Sigmoid colon (tissue), 7 donors: Measurements from ENCODE around the gene MED25. TPM values are rescaled to one million over a fixed set of nuclear protein-coding genes. Genes with fewer than 3 reads are reported as not detected.
A peak's percentile ranks its signal among the peaks of the same experiment; 100 is the strongest.

Experiments
- DNase-seq: peaks from one replicate; pipeline ENCODE4 v3.0.0-alpha.2; 2019
- H3K27ac ChIP-seq, 4 donors: fragments of 200-600 bp; sonication (generic); one replicate each; pipeline ENCODE4 v1.5.1; 2016 to 2019; ENCODE audit warnings: mild to moderate bottlenecking in 1 of 4
- H3K27me3 ChIP-seq, 3 donors: fragments of 200-600 bp; sonication (generic); one replicate each; pipeline ENCODE4 v1.5.1; 2019; ENCODE audit warnings: mild to moderate bottlenecking in 1 of 3
- H3K36me3 ChIP-seq, 4 donors: fragments of 200-600 bp; sonication (generic); one replicate each; pipeline ENCODE4 v1.5.1; 2016 to 2019
- H3K4me1 ChIP-seq, 4 donors: fragments of 200-600 bp; sonication (generic); one replicate each; pipeline ENCODE4 v1.5.1; 2017 to 2019
- H3K4me3 ChIP-seq, 4 donors: fragments of 200-600 bp; sonication (generic); one replicate each; pipeline ENCODE4 v1.5.1; 2017 to 2019; ENCODE audit warnings: mild to moderate bottlenecking in 2 of 4, moderate library complexity in 1 of 4
- H3K9me3 ChIP-seq, 4 donors: fragments of 200-600 bp in 3 of 4; sonication (generic) in 3 of 4; one replicate each; pipeline versions ENCODE4 v1.5.1 to v1.6.1; 2013 to 2019
- CTCF ChIP-seq, 4 experiments: fragments of 450-650 bp in 3 of 4; fragments of 200-600 bp in 1 of 4; IDR thresholded peaks; one replicate each; pipeline ENCODE4 v1.5.1; 2016 to 2019; ENCODE audit warnings: antibody characterized with exemption in 4 of 4, mild to moderate bottlenecking in 3 of 4, moderate library complexity in 2 of 4
- EP300 ChIP-seq, 4 donors: sonication (generic); formaldehyde crosslinking; IDR thresholded peaks; one replicate each; pipeline ENCODE4 v1.6.1; 2017; ENCODE audit warnings: antibody characterized with exemption in 4 of 4
- POLR2A ChIP-seq, 2 donors: fragments of 450-650 bp; IDR thresholded peaks; one replicate each; pipeline ENCODE4 v1.6.1; 2016; ENCODE audit warnings: antibody characterized with exemption in 2 of 2, mild to moderate bottlenecking in 2 of 2, moderate library complexity in 2 of 2
- POLR2AphosphoS5 ChIP-seq, 4 donors: sonication (generic); formaldehyde crosslinking; IDR thresholded peaks; one replicate each; pipeline ENCODE4 v1.6.1; 2017; ENCODE audit warnings: antibody characterized with exemption in 4 of 4
- WGBS, 2 donors: extraction: QIAGEN DNeasy Blood & Tissue Kit; methylation state at CpG; one replicate each; pipeline ENCODE4 v1.1.7; 2013; 5-methylcytosine and 5-hydroxymethylcytosine counted together
- intact Hi-C: fragments of 100-400 bp; cut with DNase I; formaldehyde crosslinking; loops from one replicate; pipeline ENCODE4 v1.15.1; 2023
- polyA plus RNA-seq, 3 donors: library from polyadenylated mRNA; stranded (reverse); fragments of 200-250 nt; gene quantifications; one replicate each; pipeline ENCODE4 v1.2.3, GENCODE V29; 2013
- total RNA-seq, 4 donors: library from RNA; depleted of rRNA; stranded (reverse); fragments of >200 nt; gene quantifications; one replicate each; pipeline ENCODE4 v1.1.0, GENCODE V29; 2016
- donor health status: healthy with polysubstance abuse.
- donor health status: Bipolar disorder and iron deficiency.
- donor health status: healthy.

MED25 gene
- total RNA-seq, result 10 to 100 TPM; 17.8 to 45.4 (median 22.4) TPM
- polyA plus RNA-seq, result 10 to 100 TPM; 18.0 to 43.5 (median 30.1) TPM

GRCh38 chr19:49817964-49818648 is at the start of gene MED25:
Gene MED25 (plus strand): TSS chr19:49818289. CDS start chr19:49818342, 53 bp downstream.
- peak within 1 kb of the TSS; percentile 77 to 94 (median 82) for H3K4me3 ChIP-seq
- DNase-seq, result peak; percentile 91
- no peaks in the 10 kb centered on the region for H3K9me3 ChIP-seq
- intact Hi-C loops, result loop anchor here (1.0 to 5.0 kb wide), 3 partner anchors 33 to 1186 kb away; partner anchors contain the start of gene PTOV1
- H3K36me3 ChIP-seq, result peaks cover 0 to 18% (median 2%) of the 10 kb centered on the region in 4 donors
- peaks cover 0 to 35% (median 30%) of the 10 kb centered on the region in 4 donors for H3K4me1 ChIP-seq
- peak within 1 kb of the TSS; percentile 96 to 98 (median 96) for H3K27ac ChIP-seq
- WGBS, 2 donors, result 0 to 1% methylated on average over 57 of the region's 57 CpGs
- H3K27me3 ChIP-seq, result no peaks in the 10 kb centered on the region
- peak; percentile 77 to 94 (median 91) for TF ChIP-seq POLR2AphosphoS5 (IDR thresholded peaks at IDR 0.05)
- TF ChIP-seq CTCF (IDR thresholded peaks at IDR 0.05), result peak; percentile 34 to 73 (median 51)
- TF ChIP-seq EP300 (IDR thresholded peaks at IDR 0.05), result no peak
- TF ChIP-seq POLR2A (IDR thresholded peaks at IDR 0.05), result peak; percentile 68 to 76

- 93 to 95% methylated on average over 8 of the region's 8 CpGs for WGBS, 2 donors
- Histone ChIP-seq H3K27me3 (no peaks in the 10 kb centered on the region), H3K27ac (no peak overlapping the region), H3K36me3 (peaks cover 0 to 3% (median 0%) of the 10 kb centered on the region in 4 donors), H3K4me1 (peaks cover 0 to 34% (median 26%) of the 10 kb centered on the region in 4 donors), H3K9me3 (no peaks in the 10 kb centered on the region), H3K4me3 (no peak overlapping the region)
- intact Hi-C loops, result no loop called here
- DNase-seq, result no peak
- TF ChIP-seq EP300 (IDR thresholded peaks at IDR 0.05) (no peak), POLR2AphosphoS5 (IDR thresholded peaks at IDR 0.05) (no peak), CTCF (IDR thresholded peaks at IDR 0.05) (no peak), POLR2A (IDR thresholded peaks at IDR 0.05) (no peak)
Measured at GRCh38 chr19:49770529-49770928, 47.6 kb upstream of the MED25 start.

- DNase-seq, result no peak
- 72 to 82% methylated on average over 13 of the region's 13 CpGs for WGBS, 2 donors
Measured at GRCh38 chr19:49771674-49772139, 46.4 kb upstream of the MED25 start.

GRCh38 chr19:49772850-49773432 is 45.1 kb upstream of the MED25 start:
- DNase-seq, result no peak
- no peak for TF ChIP-seq EP300 (IDR thresholded peaks at IDR 0.05)
- no peak for TF ChIP-seq POLR2AphosphoS5 (IDR thresholded peaks at IDR 0.05)
- Histone ChIP-seq H3K4me3 (no peak overlapping the region), H3K4me1 (peaks cover 0 to 22% (median 13%) of the 10 kb centered on the region in 4 donors), H3K9me3 (no peaks in the 10 kb centered on the region), H3K27ac (no peak overlapping the region), H3K27me3 (no peaks in the 10 kb centered on the region), H3K36me3 (peaks cover 0 to 10% (median 0%) of the 10 kb centered on the region in 4 donors)
- intact Hi-C loops, result no loop called here
- 87 to 94% methylated on average over 10 of the region's 10 CpGs for WGBS, 2 donors

More at GRCh38 chr19:49771674-49772139, 46.4 kb upstream of the MED25 start:
- Histone ChIP-seq H3K36me3 (peaks cover 0 to 10% (median 0%) of the 10 kb centered on the region in 4 donors), H3K4me3 (no peak overlapping the region), H3K9me3 (no peaks in the 10 kb centered on the region), H3K27ac (no peak overlapping the region), H3K27me3 (no peaks in the 10 kb centered on the region), H3K4me1 (peaks cover 0 to 28% (median 20%) of the 10 kb centered on the region in 4 donors)
- intact Hi-C loops, result no loop called here
- TF ChIP-seq EP300 (IDR thresholded peaks at IDR 0.05) (no peak), POLR2A (IDR thresholded peaks at IDR 0.05) (no peak), CTCF (IDR thresholded peaks at IDR 0.05) (no peak), POLR2AphosphoS5 (IDR thresholded peaks at IDR 0.05) (no peak)
